ENCODE results near the gene COL27A1.

COL27A1 gene

GRCh38 chr9:114341152-114341830 lies 186.0 kb downstream of the COL27A1 start (continued):
- TF ChIP-seq ZNF677 (tag by site-specific recombination; IDR thresholded peaks at IDR 0.05) (no peak), PRDM2 (tag by site-specific recombination; IDR thresholded peaks at IDR 0.05; ENCODE audit: borderline replicate concordance) (no peak), ZNF692 (tag by site-specific recombination; IDR thresholded peaks at IDR 0.05) (no peak), HOXD13 (CRISPR knock-in tag; IDR thresholded peaks at IDR 0.05; ENCODE audit: borderline replicate concordance) (no peak), ZNF629 (tag by site-specific recombination; IDR thresholded peaks at IDR 0.05) (no peak), ZNF341 (tag by site-specific recombination; IDR thresholded peaks at IDR 0.05; ENCODE audit: low read depth) (no peak)

GRCh38 chr9:114341991-114342390 lies 186.7 kb downstream of the COL27A1 start:
- H3K36me3 ChIP-seq (ENCODE audit: control insufficient read depth in 2 of 2, insufficient read depth in 1 of 2, low read length in 2 of 2), result no peaks in the 10 kb centered on the region

More at GRCh38 chr9:114341991-114342390, 186.7 kb downstream of the COL27A1 start:
- ChIA-PET CTCF (interaction anchor here (0.6 to 1.0 kb wide), 3 partner anchors 114 to 311 kb away, joined by 3 to 4 read pairs (median 3); no protein-coding TSS in a partner anchor), POLR2A (interaction anchor here (0.6 kb wide), 1 partner anchor 1243 kb away, joined by 3 read pairs; no protein-coding TSS in a partner anchor)
- TF ChIP-seq SP7 (tag by site-specific recombination; IDR thresholded peaks at IDR 0.05), result no peak
- TF ChIP-seq ZNF433 (tag by site-specific recombination; IDR thresholded peaks at IDR 0.05; ENCODE audit: low read depth), result no peak
- no peak for TF ChIP-seq ZFP69B (tag by site-specific recombination; IDR thresholded peaks at IDR 0.05)
- no peak for TF ChIP-seq ZBTB10 (tag by site-specific recombination; IDR thresholded peaks at IDR 0.05)
- no peak for TF ChIP-seq ZNF416 (tag by site-specific recombination; IDR thresholded peaks at IDR 0.05)
- H3K27ac ChIP-seq (ENCODE audit: extremely low read depth, low read depth, low read length), result no peak overlapping the region
- H3K4me1 ChIP-seq (ENCODE audit: control insufficient read depth, insufficient read depth, low read length), result no peaks in the 10 kb centered on the region
- no peaks in the 10 kb centered on the region for H3K9me3 ChIP-seq (ENCODE audit: control insufficient read depth, insufficient read depth, low read depth, low read length)
- H3K4me3 ChIP-seq (ENCODE audit: low read depth, low read length), result no peak overlapping the region

Data from HEK293 (cell line).